GM18498 (cell line): ENCODE measurements around the gene MORN5.

Experiments used
- ATAC-seq: cut with Tn5 transposase; IDR thresholded peaks from one replicate; pipeline ENCODE4 v1.9.1; 2021; ENCODE audit warnings: mild to moderate bottlenecking, moderate library complexity; ENCODE audit not compliant: unreplicated experiment

MORN5 gene

DNA sequence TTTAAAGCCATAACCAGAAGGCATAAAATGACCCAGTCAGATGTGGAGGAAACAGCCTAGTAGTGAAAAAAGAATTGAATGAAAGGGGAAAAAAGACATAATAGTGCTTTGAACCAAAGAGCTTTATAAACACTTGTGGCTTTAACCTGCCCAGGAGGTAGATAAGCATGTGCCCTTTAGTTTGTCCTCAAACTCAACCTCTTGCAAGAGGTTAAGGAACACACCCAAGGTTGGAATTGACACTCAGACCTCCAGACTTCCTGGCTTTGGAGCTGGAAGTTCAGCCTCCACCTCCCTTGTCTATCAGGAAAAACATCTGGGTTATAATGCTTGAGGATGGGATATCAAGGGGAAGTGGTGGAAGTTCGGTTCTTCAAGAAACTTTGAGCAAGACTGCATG, 16.4 kb upstream of the MORN5 start:
- ATAC-seq: no peak

DNA sequence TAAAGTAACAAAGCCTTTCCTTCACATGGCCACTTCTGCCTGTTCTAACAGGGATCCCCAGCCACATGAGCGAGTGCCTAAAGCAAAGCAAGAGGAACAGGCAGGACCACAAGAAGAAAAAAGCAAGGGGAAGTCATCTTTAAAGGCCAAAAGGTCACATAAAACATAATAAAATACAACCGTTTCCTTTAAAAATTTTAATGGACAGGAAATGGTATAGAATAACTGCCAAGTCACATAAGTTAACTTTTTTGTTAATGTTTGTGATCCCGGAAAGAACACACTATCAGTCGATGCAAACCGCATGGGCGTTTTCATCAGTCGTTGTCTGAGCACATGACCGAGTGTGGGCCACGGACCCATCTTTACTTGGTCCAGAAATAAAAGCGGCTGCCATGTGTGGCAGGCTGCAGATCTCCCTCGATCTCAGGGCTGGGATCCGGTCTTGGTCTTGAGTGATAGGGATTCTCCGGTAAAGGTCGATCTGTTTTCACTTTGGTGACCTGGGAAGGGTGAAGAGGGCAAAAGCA, 15.8 kb upstream of the MORN5 start:
- ATAC-seq: no peak

- no peak for ATAC-seq
Observed at GRCh38 chr9:122144836-122145591, 14.7 kb upstream of the MORN5 start.

- ATAC-seq: no peak
Observed at GRCh38 chr9:122145592-122145863, 14.2 kb upstream of the MORN5 start.

- no peak for ATAC-seq
Observed at GRCh38 chr9:122151267-122151828, 8.4 kb upstream of the MORN5 start.

- ATAC-seq: no peak
Observed at GRCh38 chr9:122155796-122156195, 3.9 kb upstream of the MORN5 start.

DNA sequence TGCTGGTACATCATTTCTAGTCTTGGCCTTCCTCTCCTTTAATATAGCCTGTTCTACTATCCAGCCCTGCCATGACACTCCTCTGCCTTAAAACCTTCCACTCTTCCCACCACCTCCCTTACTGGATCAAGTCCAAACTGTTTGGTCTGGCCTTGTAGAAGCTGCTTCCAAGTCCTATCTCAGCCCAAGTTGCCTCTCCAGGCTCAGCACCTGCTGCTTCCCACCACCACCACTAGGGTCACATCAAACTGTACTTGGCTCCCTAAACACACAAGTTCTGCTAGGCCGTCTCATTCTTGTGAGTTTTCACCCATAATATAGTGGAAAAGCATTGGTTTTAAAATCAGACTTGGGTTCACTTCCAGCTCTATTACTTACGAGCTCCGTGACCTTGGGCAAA, 1.5 kb upstream of the MORN5 start:
- ATAC-seq: no peak

- ATAC-seq: no peak
Observed at GRCh38 chr9:122159925-122160246, 178 bp downstream of the MORN5 start.

- ATAC-seq: no peak
Observed at GRCh38 chr9:122162415-122162814, 2.7 kb downstream of the MORN5 start.

GRCh38 chr9:122164286-122164685, 4.6 kb downstream of the MORN5 start:
- no peak for ATAC-seq

GRCh38 chr9:122168356-122168755, 8.6 kb downstream of the MORN5 start:
- ATAC-seq: no peak

DNA sequence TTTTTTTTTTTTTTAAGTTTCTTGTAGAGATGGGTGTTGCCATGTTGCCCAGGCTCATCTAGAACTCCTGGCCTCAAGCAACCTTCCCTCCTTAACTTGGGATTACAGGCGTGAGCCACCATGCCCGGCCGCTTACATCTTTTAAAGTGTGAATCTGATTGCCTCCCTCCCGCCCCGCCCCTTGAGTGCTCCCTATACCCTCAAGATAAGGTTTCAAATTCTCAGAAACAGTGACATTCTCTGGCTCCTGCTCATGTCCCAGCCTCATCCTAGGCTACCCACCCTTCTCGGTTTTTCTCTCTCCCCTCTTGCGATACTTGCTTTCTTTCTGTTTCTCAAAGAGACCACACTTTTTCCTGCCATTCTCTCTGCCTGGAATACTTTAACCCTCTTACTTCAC, 12.4 kb downstream of the MORN5 start:
- no peak for ATAC-seq

GRCh38 chr9:122173670-122174069, 14.0 kb downstream of the MORN5 start:
- ATAC-seq: no peak

DNA sequence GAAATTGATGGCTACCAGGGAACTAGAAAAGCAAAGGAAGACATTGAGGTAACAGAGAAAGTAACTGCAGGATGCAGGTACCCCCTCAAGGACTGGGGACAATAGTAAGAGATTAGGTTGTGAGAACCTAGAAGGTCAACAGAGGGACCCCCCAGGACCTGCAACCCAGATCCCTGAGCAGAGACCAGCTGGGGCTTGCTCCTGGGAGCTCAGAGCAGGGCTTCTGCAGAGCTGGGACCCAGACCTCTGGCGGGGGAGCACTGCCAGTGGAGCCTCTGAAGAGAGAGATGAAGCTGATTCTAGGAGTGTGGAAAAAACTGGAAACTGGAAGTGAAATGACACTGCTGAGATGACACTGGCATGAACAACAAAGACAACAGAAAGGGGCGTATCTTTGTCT, 17.2 kb downstream of the MORN5 start:
- no peak for ATAC-seq

DNA sequence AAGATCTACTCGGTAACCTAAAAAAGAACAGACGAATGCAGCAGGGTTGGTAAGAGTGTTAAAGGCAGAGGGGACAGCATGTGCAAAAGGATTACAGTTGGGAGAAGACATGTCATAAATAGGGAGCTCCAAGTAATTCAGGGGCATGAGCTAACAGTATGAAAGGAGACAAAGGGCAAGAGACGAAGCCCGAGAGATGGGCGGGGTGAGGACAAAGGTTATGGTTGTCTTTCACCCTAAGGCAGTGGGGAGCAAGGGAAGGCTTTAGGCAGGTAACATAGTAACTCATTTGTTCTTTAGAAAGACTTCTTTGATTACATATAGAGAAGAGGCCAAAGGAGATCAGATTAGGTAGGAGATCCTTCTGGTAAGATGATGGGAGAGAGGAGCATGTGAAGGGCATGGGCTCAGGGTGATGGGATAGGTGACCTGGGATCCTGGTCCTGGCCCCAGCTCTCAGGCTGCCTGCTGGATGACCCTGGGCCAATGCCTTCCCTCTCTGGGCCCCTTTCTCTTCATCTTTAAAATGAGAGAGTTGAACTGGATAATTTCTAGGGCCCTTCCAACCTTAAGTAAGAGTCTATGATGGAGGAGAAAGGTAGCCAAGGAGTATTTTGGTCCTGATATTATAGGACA, 19.5 kb downstream of the MORN5 start:
- no peak for ATAC-seq

DNA sequence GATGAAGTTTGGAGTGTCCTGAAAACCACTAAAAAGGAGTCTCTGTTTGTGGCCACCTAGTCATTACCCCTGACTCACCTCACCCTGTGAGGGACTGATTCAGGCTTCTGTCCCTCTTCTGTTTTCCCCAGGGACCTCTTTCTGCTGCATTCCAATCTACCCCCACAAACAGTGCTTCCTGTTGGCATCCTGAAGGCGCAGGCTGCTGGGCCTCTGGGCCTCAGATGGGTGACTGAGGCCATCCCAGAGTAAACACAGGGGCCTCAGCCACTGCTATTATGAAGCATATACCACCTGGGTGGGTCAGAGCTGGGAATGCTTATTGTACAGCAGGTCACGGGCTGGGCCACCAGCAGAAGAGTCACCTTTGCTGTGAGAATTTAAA, 20.0 kb downstream of the MORN5 start:
- no peak for ATAC-seq

DNA sequence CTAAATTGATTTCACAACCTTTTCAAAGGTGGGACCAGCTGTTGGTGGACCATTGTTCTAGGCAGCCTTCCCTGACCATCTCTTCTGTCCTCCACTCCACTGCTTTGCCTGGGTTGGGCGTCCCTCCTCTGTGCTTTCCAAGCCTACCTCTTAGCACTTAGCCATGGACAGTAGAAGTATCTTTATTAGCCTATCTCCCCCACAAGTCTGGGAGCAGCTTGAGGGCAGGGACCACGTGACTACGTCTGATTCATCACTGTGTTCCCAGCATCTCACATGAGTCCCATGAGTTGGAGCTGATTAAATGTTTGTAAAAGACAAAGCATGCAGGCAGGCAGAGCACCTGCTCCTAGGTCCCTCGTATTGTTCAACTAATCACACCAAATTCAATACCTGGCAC, 20.9 kb downstream of the MORN5 start:
- no peak for ATAC-seq

DNA sequence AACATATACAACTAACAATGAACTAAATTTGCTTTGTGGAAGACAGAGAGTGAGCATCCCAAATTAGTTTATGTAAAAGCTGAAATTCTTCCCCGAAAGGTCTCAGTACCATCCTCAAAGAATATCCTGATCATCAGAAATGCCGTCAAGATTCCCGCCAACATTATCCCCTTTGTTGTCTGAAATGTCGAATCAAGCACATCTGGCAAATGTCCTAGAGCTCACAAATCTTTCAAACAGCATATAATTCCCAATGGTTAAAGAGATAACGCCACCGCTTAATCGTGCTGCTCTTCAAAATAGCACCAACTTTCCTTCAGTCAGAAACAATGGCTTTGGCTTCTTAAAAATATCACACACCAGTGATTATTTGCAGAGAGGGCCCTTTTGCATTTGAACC, 23.8 kb downstream of the MORN5 start:
- ATAC-seq: no peak

GRCh38 chr9:122184551-122184950, 24.8 kb downstream of the MORN5 start:
- ATAC-seq: no peak

GRCh38 chr9:122186301-122186700, 26.6 kb downstream of the MORN5 start:
- no peak for ATAC-seq

GRCh38 chr9:122186777-122187470, 27.2 kb downstream of the MORN5 start:
- ATAC-seq: no peak

DNA sequence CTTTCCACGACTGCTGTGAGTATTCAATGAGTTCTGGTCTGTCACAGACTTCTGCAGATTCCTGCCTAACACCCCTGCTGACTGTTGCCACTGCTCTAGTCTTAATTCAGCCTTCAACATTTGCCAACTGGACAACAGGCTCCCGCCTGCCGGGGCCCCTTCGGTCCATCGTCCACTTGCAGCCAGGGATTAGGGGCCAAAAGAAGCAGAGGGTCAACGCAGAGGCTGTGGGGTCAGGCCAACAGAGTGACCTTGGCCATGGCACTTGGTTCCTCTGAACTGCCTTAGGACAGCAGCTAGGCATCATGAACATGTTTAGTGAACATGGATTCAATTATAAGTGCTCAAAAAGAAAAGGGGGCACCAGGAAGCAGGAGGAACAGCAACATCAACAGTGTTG, 28.7 kb downstream of the MORN5 start:
- ATAC-seq: no peak
